Activated naive CD8-positive, alpha-beta T cell treated with anti-CD3 and anti-CD28 coated beads, Interleukin-2, amount 50 U/mL, for 24 hours (primary cell): ENCODE measurements around the gene C17orf75.
"Not testable (repeated sequence)": the region's sequence is repeated elsewhere in the genome, so short reads cannot be mapped to it uniquely, and the experiment has no call there.

ENCODE experiments used
- ATAC-seq: fragments of 150-1000 bp; cut with Tn5 transposase; one replicate; pipeline ENCODE4 v1.10.0; 2021
- DNase-seq: peaks from one replicate; pipeline ENCODE4 v3.0.0; 2021
- H3K27ac Mint-ChIP-seq: one replicate; pipeline ENCODE4 v1.8.0; 2021; ENCODE audit warnings: mild to moderate bottlenecking, mixed read lengths
- H3K27me3 Mint-ChIP-seq: one replicate; pipeline ENCODE4 v1.8.0; 2021; ENCODE audit warnings: mixed read lengths
- H3K36me3 Mint-ChIP-seq: one replicate; pipeline ENCODE4 v1.8.0; 2021; ENCODE audit warnings: low read depth, mixed read lengths
- H3K4me1 Mint-ChIP-seq: one replicate; pipeline ENCODE4 v1.8.0; 2021; ENCODE audit warnings: mixed read lengths
- H3K4me3 Mint-ChIP-seq: one replicate; pipeline ENCODE4 v1.8.0; 2021; ENCODE audit warnings: mild to moderate bottlenecking, moderate library complexity, mixed read lengths
- H3K9me3 Mint-ChIP-seq: one replicate; pipeline ENCODE4 v1.8.0; 2021; ENCODE audit warnings: mixed read lengths

C17orf75 gene, protein sequence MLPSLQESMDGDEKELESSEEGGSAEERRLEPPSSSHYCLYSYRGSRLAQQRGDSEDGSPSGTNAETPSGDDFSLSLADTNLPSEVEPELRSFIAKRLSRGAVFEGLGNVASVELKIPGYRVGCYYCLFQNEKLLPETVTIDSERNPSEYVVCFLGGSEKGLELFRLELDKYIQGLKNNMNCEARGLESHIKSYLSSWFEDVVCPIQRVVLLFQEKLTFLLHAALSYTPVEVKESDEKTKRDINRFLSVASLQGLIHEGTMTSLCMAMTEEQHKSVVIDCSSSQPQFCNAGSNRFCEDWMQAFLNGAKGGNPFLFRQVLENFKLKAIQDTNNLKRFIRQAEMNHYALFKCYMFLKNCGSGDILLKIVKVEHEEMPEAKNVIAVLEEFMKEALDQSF

DNA sequence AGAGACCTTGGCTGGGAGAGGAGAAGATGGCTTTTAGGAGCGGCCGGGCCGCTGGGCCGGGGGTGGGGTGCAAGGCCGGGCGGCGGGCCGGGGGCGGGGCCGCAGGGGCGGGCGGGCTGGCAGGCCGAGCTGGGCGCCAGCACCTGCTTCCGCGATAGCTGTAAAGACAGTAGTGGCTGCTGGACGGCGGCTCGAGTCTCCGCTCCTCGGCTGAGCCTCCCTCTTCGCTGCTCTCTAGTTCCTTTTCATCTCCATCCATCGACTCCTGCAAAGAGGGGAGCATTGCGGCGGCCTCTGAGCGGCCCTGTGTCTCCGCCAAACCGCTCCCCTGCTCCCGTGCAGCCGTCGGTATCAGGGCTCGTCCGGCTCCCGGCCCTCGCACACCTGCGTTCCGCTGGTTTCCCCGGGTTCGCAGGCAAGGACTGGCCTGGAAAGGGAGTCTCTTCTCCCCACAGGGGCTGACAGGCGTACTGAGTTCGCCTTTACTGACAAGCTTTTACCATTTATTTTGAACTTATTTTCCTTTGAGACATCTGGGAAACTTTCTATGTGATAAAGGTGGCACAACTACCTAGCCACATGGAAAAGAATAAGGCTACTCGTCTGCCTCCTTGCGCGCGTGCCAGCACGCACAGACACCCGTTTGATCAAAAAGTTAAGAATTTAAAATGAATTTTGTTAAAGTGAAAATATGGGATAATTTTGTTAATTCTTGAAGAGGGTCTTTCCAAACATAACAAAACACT, at the start of gene C17orf75:
TSS of gene C17orf75 (minus strand) at position 317 of the 746 bp plus-strand sequence. CDS start at position 283, 34 bp downstream.
- peak; percentile 86 for DNase-seq
- peaks cover 19% of the 10 kb centered on the region for H3K4me1 Mint-ChIP-seq
- peak within 1 kb of the TSS; percentile 95 for H3K4me3 Mint-ChIP-seq
- H3K27ac Mint-ChIP-seq: peak within 1 kb of the TSS; percentile 97
- peak; percentile 97 for ATAC-seq
- peaks cover 6% of the 10 kb centered on the region for H3K36me3 Mint-ChIP-seq
- H3K27me3 Mint-ChIP-seq: no peaks in the 10 kb centered on the region
- H3K9me3 Mint-ChIP-seq: no peaks in the 10 kb centered on the region

DNA sequence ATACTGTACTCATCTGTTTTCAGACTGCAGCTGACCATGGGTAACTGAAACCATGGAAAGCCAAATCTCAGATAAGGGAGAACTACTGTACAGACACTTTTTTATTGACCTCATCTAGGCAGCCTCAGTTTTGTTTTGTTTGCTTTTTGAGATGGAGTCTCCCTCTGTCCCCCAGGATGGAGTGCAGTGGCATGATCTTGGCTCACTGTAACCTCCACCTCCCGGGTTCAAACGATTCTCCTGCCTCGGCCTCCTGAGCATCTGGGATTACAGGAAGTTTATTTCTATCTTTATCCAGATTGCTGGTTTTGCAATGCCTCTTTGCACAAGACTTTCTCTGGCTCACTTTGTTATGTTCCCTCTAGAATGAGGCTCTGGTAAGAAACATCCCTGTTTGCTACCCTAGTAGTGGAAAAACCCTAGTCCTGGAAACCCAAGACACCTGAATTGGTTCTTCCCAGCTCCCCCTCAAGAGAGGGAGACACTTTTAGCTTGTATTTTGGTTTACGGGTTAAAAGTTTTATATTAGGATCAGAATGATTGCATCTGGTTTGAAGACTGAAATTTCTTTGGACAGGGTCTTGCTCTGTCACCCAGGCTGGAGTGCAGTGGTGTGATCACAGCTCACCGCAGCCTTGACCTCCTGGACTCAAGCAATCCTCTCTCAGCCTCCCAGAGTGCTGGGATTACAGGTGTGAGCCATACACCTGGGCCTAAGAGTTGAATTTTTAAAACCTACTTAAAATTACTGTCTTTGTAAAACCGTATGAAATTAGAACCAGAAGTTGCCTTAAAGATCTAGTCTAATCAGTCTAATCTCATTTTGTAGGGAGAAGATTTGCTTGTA, 46.9 kb upstream of the C17orf75 start:
- Mint-ChIP-seq H3K27ac (no peak overlapping the region), H3K27me3 (no peaks in the 10 kb centered on the region), H3K4me1 (no peaks in the 10 kb centered on the region), H3K4me3 (no peak overlapping the region), H3K9me3 (no peaks in the 10 kb centered on the region), H3K36me3 (no peaks in the 10 kb centered on the region)
- DNase-seq (no peak), ATAC-seq (no peak)

DNA sequence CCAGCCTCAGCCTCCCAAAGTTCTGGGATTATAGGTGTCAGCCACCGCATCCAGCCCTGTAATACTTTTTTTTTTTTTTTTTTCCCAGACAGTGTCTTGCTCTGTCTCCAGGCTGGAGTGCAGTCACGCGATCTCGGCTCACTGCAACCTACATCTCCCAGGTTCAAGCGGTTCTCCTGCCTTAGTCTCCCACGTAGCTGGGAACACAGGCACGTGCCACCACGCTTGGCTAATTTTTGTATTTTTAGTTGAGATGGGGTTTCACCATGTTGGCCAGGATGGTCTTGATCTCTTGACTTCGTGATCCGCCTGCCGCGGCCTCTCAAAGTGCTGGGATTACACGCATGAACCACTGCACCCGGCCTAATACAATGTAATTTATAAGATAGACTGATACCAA, 46.2 kb upstream of the C17orf75 start:
- not testable (repeated sequence) for H3K27ac Mint-ChIP-seq, H3K4me3 Mint-ChIP-seq, H3K36me3 Mint-ChIP-seq, H3K9me3 Mint-ChIP-seq, DNase-seq, H3K27me3 Mint-ChIP-seq, ATAC-seq, H3K4me1 Mint-ChIP-seq

DNA sequence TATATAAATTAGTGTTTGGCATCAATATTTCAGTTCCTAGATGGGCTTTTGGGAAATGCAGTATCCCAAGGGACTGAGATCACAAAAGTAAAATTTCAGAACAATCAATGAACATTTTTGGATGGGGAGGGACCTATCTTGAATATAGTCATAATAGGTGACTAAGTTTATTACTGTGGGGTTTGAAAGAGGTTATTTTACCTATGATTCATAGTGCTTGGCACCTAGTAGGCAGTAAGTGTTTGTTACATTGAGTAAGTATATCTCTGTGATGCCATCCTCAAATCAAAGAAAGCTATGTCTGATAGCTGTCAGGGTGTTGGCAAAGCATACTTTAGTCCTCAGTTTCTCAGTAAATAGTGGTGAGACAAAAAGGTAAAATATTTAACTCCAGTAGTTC, 44.9 kb upstream of the C17orf75 start:
- ATAC-seq (peak; percentile 60), DNase-seq (no peak)
- Mint-ChIP-seq H3K4me3 (no peak overlapping the region), H3K4me1 (no peaks in the 10 kb centered on the region), H3K27ac (no peak overlapping the region), H3K27me3 (no peaks in the 10 kb centered on the region), H3K9me3 (no peaks in the 10 kb centered on the region), H3K36me3 (peaks cover 14% of the 10 kb centered on the region)

DNA sequence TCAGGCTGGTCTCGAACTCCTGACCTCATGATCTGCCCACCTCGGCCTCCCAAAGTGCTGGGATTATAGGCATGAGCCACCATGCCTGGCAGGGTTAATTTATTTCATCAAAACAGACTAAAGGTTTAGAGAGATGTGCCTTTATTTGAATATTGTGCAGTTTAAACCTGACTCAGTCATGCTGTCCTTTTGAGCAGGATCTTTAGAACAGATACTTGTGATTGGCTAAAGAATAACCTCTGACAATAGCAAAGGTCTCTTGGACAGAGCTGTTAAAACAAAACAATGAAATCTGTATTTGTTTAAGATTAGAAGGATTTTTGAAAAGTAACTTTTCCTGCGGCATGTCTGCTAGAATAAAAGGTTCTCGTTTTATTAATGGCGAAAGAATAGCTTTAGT, 44.0 kb upstream of the C17orf75 start:
- Mint-ChIP-seq H3K36me3 (peaks cover 20% of the 10 kb centered on the region), H3K27me3 (no peaks in the 10 kb centered on the region), H3K4me1 (no peaks in the 10 kb centered on the region), H3K9me3 (no peaks in the 10 kb centered on the region), H3K27ac (no peak overlapping the region), H3K4me3 (no peak overlapping the region)
- DNase-seq (no peak), ATAC-seq (no peak)

DNA sequence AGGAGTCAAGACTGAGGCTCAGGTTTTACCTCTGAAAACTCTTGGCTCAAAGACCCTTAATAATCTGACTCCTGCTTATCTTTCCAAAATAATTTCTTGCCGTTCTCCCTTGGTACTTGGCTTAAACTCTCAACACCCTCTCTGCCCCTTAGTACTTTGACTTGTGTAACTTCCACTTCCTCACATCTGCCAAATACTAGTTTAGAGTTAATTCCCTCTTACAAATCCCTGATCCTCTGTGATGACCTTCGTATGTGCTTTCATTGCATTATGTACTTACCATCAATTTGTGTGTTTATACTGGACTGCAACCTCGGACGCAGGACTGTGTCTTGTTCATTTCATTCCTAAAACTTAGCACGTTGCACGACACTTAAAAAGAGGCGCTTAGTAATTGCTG, 43.1 kb upstream of the C17orf75 start:
- DNase-seq (no peak), ATAC-seq (no peak)
- H3K27me3 Mint-ChIP-seq: no peaks in the 10 kb centered on the region
- no peaks in the 10 kb centered on the region for H3K4me1 Mint-ChIP-seq
- H3K4me3 Mint-ChIP-seq: no peak overlapping the region
- no peaks in the 10 kb centered on the region for H3K9me3 Mint-ChIP-seq
- H3K36me3 Mint-ChIP-seq: peaks cover 28% of the 10 kb centered on the region
- no peak overlapping the region for H3K27ac Mint-ChIP-seq

DNA sequence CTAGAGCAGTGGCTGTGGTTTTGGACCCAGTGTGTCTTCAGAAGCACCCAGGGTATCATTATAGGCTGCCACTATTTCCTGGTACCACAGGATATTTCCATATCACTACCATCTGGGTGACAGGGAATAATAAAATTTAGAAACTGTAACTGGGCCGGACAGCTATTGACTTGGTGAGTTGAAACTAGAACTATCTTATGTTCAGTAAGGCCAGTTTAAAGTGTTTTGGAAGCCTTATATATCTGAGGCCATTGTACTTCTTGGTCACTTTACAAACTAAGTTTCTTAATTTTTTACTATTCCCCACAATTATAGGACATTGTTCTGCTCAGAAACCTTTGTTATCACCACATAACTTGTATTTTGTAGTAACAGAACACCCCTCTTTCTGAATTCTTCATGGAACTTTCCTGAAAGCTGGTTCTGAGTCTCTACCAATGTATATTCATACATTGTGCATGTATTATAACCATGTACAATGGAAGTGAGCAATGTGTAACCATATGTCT, 42.0 kb upstream of the C17orf75 start:
- H3K27me3 Mint-ChIP-seq: no peaks in the 10 kb centered on the region
- H3K9me3 Mint-ChIP-seq: no peaks in the 10 kb centered on the region
- H3K4me3 Mint-ChIP-seq: no peak overlapping the region
- no peaks in the 10 kb centered on the region for H3K4me1 Mint-ChIP-seq
- peaks cover 34% of the 10 kb centered on the region for H3K36me3 Mint-ChIP-seq
- no peak overlapping the region for H3K27ac Mint-ChIP-seq
- ATAC-seq: no peak
- no peak for DNase-seq

DNA sequence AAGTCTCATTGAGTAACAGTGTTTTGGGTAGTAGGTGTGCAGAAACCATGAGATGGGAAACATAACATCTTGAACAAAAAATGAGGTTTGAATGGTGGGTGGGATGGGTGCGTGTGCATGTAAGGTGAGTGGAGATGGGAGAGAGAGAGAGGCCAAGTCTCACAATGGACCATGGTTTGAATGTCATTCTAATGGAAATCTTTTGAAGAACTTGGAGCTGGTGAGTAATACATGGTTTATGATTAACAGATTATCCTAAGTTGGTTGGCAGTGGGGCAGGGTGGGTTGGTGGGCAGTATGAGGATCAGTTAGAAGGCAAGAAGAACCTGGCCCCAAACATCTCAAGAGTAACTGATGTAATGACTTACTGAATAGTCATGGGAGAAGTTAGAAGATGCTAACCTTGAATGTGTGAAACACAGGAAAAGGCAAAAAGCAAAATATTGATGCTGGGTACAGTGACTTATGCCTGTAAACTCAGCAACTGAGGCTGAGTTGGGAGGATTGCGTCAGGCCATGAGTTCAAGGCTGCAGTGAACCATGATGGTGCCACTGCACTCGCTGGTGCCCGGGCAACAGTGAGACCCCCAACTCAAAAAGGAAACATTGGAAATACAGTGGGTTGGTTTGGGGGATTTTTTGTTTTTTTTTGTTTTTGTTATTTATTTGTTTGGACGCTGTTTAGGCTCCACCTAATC, 40.7 kb upstream of the C17orf75 start:
- H3K27ac Mint-ChIP-seq: peak overlapping the region; percentile 5
- DNase-seq: no peak
- no peaks in the 10 kb centered on the region for H3K9me3 Mint-ChIP-seq
- H3K4me3 Mint-ChIP-seq: no peak overlapping the region
- ATAC-seq: peak; percentile 30
- no peaks in the 10 kb centered on the region for H3K4me1 Mint-ChIP-seq
- H3K27me3 Mint-ChIP-seq: no peaks in the 10 kb centered on the region
- H3K36me3 Mint-ChIP-seq: peaks cover 44% of the 10 kb centered on the region

DNA sequence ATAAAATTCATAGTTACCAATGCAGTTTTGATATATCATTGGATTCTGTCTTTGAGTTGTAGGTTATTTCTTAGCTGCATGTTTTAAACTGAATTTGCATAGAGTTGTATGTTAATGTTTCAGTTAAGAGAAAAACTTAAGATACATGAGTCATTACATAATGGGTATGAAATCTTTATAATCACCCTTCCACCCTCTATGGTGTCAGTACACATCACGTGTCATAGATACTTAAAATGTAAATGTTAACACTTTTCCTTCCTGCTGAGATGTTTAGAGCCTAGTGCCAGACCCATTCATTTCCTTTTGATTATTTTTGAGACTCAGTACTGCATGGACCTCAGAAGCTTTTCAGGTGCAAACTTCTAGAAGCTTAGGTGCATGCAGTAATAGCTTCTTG, 28.5 kb upstream of the C17orf75 start:
- no peaks in the 10 kb centered on the region for H3K27me3 Mint-ChIP-seq
- H3K4me3 Mint-ChIP-seq: no peak overlapping the region
- H3K4me1 Mint-ChIP-seq: peaks cover 29% of the 10 kb centered on the region
- no peaks in the 10 kb centered on the region for H3K9me3 Mint-ChIP-seq
- ATAC-seq (no peak), DNase-seq (no peak)
- no peak overlapping the region for H3K27ac Mint-ChIP-seq
- peaks cover 74% of the 10 kb centered on the region for H3K36me3 Mint-ChIP-seq

DNA sequence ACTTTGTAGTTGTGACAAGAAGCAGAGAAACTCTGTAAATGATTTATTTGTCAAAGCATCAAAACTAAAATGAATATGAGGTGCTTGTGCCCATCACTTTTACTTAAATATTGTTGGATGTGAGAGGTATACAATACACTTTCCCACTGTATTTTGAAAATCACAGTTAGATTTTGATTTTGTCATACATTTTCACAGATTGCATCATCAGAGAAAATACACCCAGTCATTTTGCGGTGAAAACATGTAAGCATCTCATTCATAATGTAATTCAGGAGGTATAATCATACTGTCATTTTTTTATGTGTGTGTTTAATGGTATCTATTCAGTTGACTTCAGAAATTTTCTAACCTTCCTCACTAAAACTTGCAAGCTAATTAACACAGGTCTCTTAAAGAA, 19.3 kb upstream of the C17orf75 start:
- Mint-ChIP-seq H3K9me3 (no peaks in the 10 kb centered on the region), H3K4me3 (no peak overlapping the region), H3K27ac (no peak overlapping the region), H3K4me1 (peaks cover 39% of the 10 kb centered on the region), H3K27me3 (no peaks in the 10 kb centered on the region), H3K36me3 (peaks cover 78% of the 10 kb centered on the region)
- ATAC-seq (no peak), DNase-seq (no peak)

DNA sequence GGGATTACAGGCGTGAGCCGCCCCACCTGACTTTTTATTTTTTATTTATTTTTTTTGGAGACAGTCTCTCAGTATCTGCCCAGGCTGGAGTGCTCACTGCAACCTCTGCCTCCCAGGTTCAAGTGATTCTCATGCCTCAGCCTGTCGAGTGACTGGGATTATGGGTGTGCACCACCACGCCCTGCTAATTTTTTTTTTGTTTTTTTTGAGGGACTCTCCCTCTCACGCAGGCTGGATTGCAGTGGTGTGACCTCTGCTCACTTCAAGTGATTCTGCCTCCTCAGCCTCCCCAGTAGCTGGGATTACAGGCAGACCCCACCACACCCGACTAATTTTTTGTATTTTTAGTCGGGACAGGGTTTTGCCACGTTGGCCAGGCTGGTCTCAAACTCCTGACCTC, 15.6 kb upstream of the C17orf75 start:
- Mint-ChIP-seq H3K9me3 (no peaks in the 10 kb centered on the region), H3K4me1 (peaks cover 64% of the 10 kb centered on the region), H3K27me3 (no peaks in the 10 kb centered on the region), H3K27ac (no peak overlapping the region), H3K4me3 (no peak overlapping the region), H3K36me3 (peaks cover 77% of the 10 kb centered on the region)
- ATAC-seq: no peak
- no peak for DNase-seq

DNA sequence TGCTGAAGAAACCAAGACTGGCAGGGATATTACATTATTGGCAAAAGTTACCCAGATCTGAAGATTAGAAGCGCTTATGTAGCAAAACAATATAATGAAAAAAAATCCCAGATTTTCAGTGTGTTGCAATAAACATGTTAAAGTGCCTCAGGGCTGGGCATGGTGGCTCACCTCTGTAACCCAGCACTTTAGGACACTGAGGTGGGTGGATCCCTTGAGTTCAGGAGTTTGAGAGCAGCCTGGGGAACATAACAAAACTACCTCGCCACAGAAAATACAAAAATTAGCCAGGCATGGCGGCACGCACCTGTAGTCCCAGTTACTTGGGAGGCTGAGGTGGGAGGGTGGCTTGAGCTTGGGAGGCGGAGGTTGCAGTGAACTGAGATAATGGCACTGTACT, 14.8 kb upstream of the C17orf75 start:
- peaks cover 77% of the 10 kb centered on the region for H3K36me3 Mint-ChIP-seq
- H3K4me1 Mint-ChIP-seq: peaks cover 67% of the 10 kb centered on the region
- no peaks in the 10 kb centered on the region for H3K9me3 Mint-ChIP-seq
- no peak overlapping the region for H3K4me3 Mint-ChIP-seq
- DNase-seq (no peak), ATAC-seq (no peak)
- no peak overlapping the region for H3K27ac Mint-ChIP-seq
- no peaks in the 10 kb centered on the region for H3K27me3 Mint-ChIP-seq

DNA sequence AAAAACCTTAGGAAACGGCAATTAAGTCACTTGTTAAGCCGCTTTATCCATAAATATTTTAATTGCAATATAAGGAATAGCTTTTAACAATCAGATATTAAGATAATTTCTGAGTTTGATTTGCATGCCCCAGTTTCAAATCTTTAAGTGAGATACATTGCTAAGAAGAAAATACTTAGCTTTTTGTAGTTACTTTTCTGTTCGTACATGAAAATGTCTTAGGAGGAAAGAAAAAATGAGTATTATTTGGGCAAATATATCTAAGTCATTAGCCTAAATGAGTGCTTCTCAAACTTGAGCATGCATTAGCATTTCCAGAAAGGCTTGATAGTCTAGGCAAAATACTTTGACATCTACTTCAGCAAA, 14.4 kb upstream of the C17orf75 start:
- Mint-ChIP-seq H3K9me3 (no peaks in the 10 kb centered on the region), H3K36me3 (peaks cover 79% of the 10 kb centered on the region), H3K27ac (no peak overlapping the region), H3K27me3 (no peaks in the 10 kb centered on the region), H3K4me1 (peaks cover 70% of the 10 kb centered on the region), H3K4me3 (no peak overlapping the region)
- DNase-seq (no peak), ATAC-seq (no peak)
